T-helper 1 cell treated with Interleukin-12 subunit alpha and Interleukin-12 subunit beta and Interleukin-4 antibody, amounts not matched to agents 30 μg/mL and 1 μg/mL, for 36 hours (primary cell): ENCODE results near the gene SCGB3A2.

Experiments
- H3K27ac Mint-ChIP-seq: one replicate; pipeline ENCODE4 v1.8.0; 2021; ENCODE audit warnings: mild to moderate bottlenecking, mixed read lengths
- H3K27me3 Mint-ChIP-seq: one replicate; pipeline ENCODE4 v1.8.0; 2021; ENCODE audit warnings: low read depth, mixed read lengths
- H3K36me3 Mint-ChIP-seq: one replicate; pipeline ENCODE4 v1.8.0; 2021; ENCODE audit warnings: low read depth, mixed read lengths
- H3K4me1 Mint-ChIP-seq: one replicate; pipeline ENCODE4 v1.8.0; 2021; ENCODE audit warnings: low read depth, mixed read lengths
- H3K4me3 Mint-ChIP-seq: one replicate; pipeline ENCODE4 v1.8.0; 2021; ENCODE audit warnings: mild to moderate bottlenecking, moderate library complexity, mixed read lengths
- H3K9me3 Mint-ChIP-seq: one replicate; pipeline ENCODE4 v1.8.0; 2021; ENCODE audit warnings: mixed read lengths

Gene SCGB3A2

GRCh38 chr5:147904110-147904509 lies 25.6 kb downstream of the SCGB3A2 start:
- no peak overlapping the region for H3K4me3 Mint-ChIP-seq
- H3K36me3 Mint-ChIP-seq, result no peaks in the 10 kb centered on the region
- no peaks in the 10 kb centered on the region for H3K4me1 Mint-ChIP-seq
- H3K27ac Mint-ChIP-seq, result no peak overlapping the region
- peaks cover 4% of the 10 kb centered on the region for H3K27me3 Mint-ChIP-seq
- H3K9me3 Mint-ChIP-seq, result no peaks in the 10 kb centered on the region

GRCh38 chr5:147906326-147907095 lies 28.0 kb downstream of the SCGB3A2 start, which contains the start of gene C5orf46:
C5orf46 (minus strand) TSS chr5:147906538; CDS start chr5:147906501, 37 bp downstream.
- Mint-ChIP-seq H3K9me3 (no peaks in the 10 kb centered on the region), H3K4me1 (no peaks in the 10 kb centered on the region)

GRCh38 chr5:147911427-147911826 lies 32.9 kb downstream of the SCGB3A2 start:
- no peak overlapping the region for H3K27ac Mint-ChIP-seq
- H3K4me1 Mint-ChIP-seq, result no peaks in the 10 kb centered on the region
- no peaks in the 10 kb centered on the region for H3K36me3 Mint-ChIP-seq
- H3K4me3 Mint-ChIP-seq, result no peak overlapping the region
- H3K27me3 Mint-ChIP-seq, result no peaks in the 10 kb centered on the region
- no peaks in the 10 kb centered on the region for H3K9me3 Mint-ChIP-seq

More at GRCh38 chr5:147906326-147907095, 28.0 kb downstream of the SCGB3A2 start, which contains the start of gene C5orf46:
- H3K27me3 Mint-ChIP-seq, result no peaks in the 10 kb centered on the region
- no peak within 1 kb of the TSS for H3K4me3 Mint-ChIP-seq
- H3K36me3 Mint-ChIP-seq, result no peaks in the 10 kb centered on the region
- no peak within 1 kb of the TSS for H3K27ac Mint-ChIP-seq

GRCh38 chr5:147912011-147912410 lies 33.5 kb downstream of the SCGB3A2 start:
- no peaks in the 10 kb centered on the region for H3K4me1 Mint-ChIP-seq
- no peaks in the 10 kb centered on the region for H3K36me3 Mint-ChIP-seq
- H3K4me3 Mint-ChIP-seq, result no peak overlapping the region
- no peaks in the 10 kb centered on the region for H3K27me3 Mint-ChIP-seq
- no peaks in the 10 kb centered on the region for H3K9me3 Mint-ChIP-seq
- no peak overlapping the region for H3K27ac Mint-ChIP-seq

GRCh38 chr5:147913786-147914185 lies 35.3 kb downstream of the SCGB3A2 start:
- no peaks in the 10 kb centered on the region for H3K4me1 Mint-ChIP-seq
- no peaks in the 10 kb centered on the region for H3K36me3 Mint-ChIP-seq
- no peak overlapping the region for H3K4me3 Mint-ChIP-seq
- no peak overlapping the region for H3K27ac Mint-ChIP-seq
- H3K27me3 Mint-ChIP-seq, result no peaks in the 10 kb centered on the region
- H3K9me3 Mint-ChIP-seq, result no peaks in the 10 kb centered on the region

- no peaks in the 10 kb centered on the region for H3K27me3 Mint-ChIP-seq
- H3K36me3 Mint-ChIP-seq, result no peaks in the 10 kb centered on the region
- no peaks in the 10 kb centered on the region for H3K4me1 Mint-ChIP-seq
- H3K27ac Mint-ChIP-seq, result no peak overlapping the region
- H3K9me3 Mint-ChIP-seq, result no peaks in the 10 kb centered on the region
- no peak overlapping the region for H3K4me3 Mint-ChIP-seq
Observed at GRCh38 chr5:147918101-147918685, 39.7 kb downstream of the SCGB3A2 start.

GRCh38 chr5:147918899-147919298 lies 40.4 kb downstream of the SCGB3A2 start:
- no peaks in the 10 kb centered on the region for H3K27me3 Mint-ChIP-seq

GRCh38 chr5:147920420-147921030 lies 42.0 kb downstream of the SCGB3A2 start:
- Mint-ChIP-seq H3K4me1 (no peaks in the 10 kb centered on the region), H3K4me3 (no peak overlapping the region), H3K27me3 (no peaks in the 10 kb centered on the region), H3K9me3 (no peaks in the 10 kb centered on the region), H3K36me3 (no peaks in the 10 kb centered on the region), H3K27ac (no peak overlapping the region)

More at GRCh38 chr5:147918899-147919298, 40.4 kb downstream of the SCGB3A2 start:
- no peak overlapping the region for H3K4me3 Mint-ChIP-seq
- no peaks in the 10 kb centered on the region for H3K36me3 Mint-ChIP-seq
- H3K9me3 Mint-ChIP-seq, result no peaks in the 10 kb centered on the region
- H3K27ac Mint-ChIP-seq, result no peak overlapping the region
- no peaks in the 10 kb centered on the region for H3K4me1 Mint-ChIP-seq

- Mint-ChIP-seq H3K27me3 (no peaks in the 10 kb centered on the region), H3K27ac (no peak overlapping the region), H3K4me3 (no peak overlapping the region), H3K36me3 (no peaks in the 10 kb centered on the region), H3K4me1 (no peaks in the 10 kb centered on the region), H3K9me3 (no peaks in the 10 kb centered on the region)
Observed at GRCh38 chr5:147921136-147921535, 42.6 kb downstream of the SCGB3A2 start.

- Mint-ChIP-seq H3K4me3 (no peak overlapping the region), H3K27me3 (no peaks in the 10 kb centered on the region), H3K9me3 (no peaks in the 10 kb centered on the region), H3K4me1 (no peaks in the 10 kb centered on the region), H3K36me3 (no peaks in the 10 kb centered on the region), H3K27ac (no peak overlapping the region)
Observed at GRCh38 chr5:147925020-147925419, 46.5 kb downstream of the SCGB3A2 start.

GRCh38 chr5:147927901-147928300 lies 49.4 kb downstream of the SCGB3A2 start:
- H3K27me3 Mint-ChIP-seq, result no peaks in the 10 kb centered on the region
- H3K9me3 Mint-ChIP-seq, result no peaks in the 10 kb centered on the region
- H3K36me3 Mint-ChIP-seq, result no peaks in the 10 kb centered on the region
- H3K4me1 Mint-ChIP-seq, result no peaks in the 10 kb centered on the region
- no peak overlapping the region for H3K4me3 Mint-ChIP-seq
- H3K27ac Mint-ChIP-seq, result no peak overlapping the region

- Mint-ChIP-seq H3K9me3 (no peaks in the 10 kb centered on the region), H3K4me3 (no peak overlapping the region), H3K4me1 (no peaks in the 10 kb centered on the region), H3K27me3 (no peaks in the 10 kb centered on the region), H3K36me3 (no peaks in the 10 kb centered on the region), H3K27ac (no peak overlapping the region)
Observed at GRCh38 chr5:147930769-147931168, 52.3 kb downstream of the SCGB3A2 start.
